ENCODE results near the gene RAB1B.

The RAB1B gene

DNA sequence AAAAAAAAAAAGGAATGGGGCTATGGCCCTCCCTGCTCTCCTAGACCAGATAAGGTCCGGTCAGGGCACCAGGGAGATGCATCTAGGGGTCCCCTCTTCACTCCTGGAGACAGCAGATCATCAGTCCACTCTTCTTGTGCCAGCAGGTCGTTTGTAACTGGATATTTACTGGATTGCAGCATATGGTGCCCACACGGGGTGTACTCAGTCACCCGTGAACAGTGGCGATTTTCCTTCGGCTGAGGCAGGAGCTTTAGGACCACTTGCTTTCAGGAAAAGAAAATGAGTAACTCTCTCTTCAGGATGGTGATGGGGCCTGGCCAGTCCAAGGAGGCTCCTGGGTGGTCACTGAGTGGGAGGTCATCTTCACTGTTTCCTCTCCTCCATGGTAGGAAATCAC, 38.3 kb upstream of the RAB1B start:
- H3K27me3 ChIP-seq (ENCODE audit: insufficient read depth, low read length), result no peaks in the 10 kb centered on the region
- no peak overlapping the region for H2AFZ ChIP-seq (ENCODE audit: low read depth, low read length)
- no peaks in the 10 kb centered on the region for H3K4me1 ChIP-seq (ENCODE audit: insufficient read depth, low read length)
- H3K36me3 ChIP-seq (ENCODE audit: insufficient read depth, low read length), result peaks cover 15% of the 10 kb centered on the region
- no peak overlapping the region for H3K4me3 ChIP-seq (ENCODE audit: low read length)
- no peaks in the 10 kb centered on the region for H3K9me3 ChIP-seq (ENCODE audit: low read length)

DNA sequence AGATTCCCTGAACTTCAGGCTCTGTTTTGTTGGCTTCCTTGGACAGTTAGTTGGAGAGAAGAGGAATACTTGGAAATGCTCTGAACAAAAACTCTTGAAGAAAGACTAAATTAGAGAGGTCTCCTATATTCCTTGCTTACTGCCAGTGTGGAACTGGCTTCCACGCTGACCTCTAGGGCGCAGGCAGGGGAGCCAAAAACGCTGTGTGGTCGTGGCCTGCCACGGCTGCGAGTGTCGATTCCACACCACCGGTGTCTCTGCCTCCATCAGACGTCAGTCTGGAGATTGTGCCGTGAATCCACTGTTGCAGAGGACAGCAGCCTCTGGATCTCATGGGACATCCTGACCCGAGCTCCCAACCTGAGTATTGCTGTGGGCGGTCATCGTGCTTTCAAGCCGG, 37.5 kb upstream of the RAB1B start:
- no peaks in the 10 kb centered on the region for H3K9me3 ChIP-seq (ENCODE audit: low read length)
- no peaks in the 10 kb centered on the region for H3K4me1 ChIP-seq (ENCODE audit: insufficient read depth, low read length)
- H3K4me3 ChIP-seq (ENCODE audit: low read length), result no peak overlapping the region
- peaks cover 21% of the 10 kb centered on the region for H3K36me3 ChIP-seq (ENCODE audit: insufficient read depth, low read length)
- H3K27me3 ChIP-seq (ENCODE audit: insufficient read depth, low read length), result no peaks in the 10 kb centered on the region
- H2AFZ ChIP-seq (ENCODE audit: low read depth, low read length), result no peak overlapping the region

DNA sequence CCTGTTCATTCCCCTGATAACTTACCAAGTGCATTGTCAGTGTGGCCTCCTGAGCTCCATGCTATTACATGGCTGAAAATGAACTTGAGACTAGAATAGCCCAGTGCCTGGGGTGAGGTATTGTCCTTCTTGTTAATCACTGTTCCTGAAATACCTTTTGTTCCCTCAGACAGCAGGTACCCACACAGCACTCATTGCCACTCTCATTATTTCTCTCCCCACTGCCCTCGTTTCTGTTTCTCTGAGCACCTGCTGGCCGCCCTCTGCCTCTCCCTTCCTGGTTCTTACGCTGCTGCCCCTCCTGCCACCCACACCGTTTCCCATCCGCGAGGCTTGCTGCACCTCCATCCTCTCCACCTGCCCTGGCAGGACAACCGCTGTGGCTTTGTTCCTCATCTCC, 36.9 kb upstream of the RAB1B start:
- Histone ChIP-seq H3K9me3 (ENCODE audit: low read length) (no peaks in the 10 kb centered on the region), H3K4me1 (ENCODE audit: insufficient read depth, low read length) (no peaks in the 10 kb centered on the region), H3K4me3 (ENCODE audit: low read length) (no peak overlapping the region), H3K36me3 (ENCODE audit: insufficient read depth, low read length) (peaks cover 24% of the 10 kb centered on the region), H2AFZ (ENCODE audit: low read depth, low read length) (no peak overlapping the region), H3K27me3 (ENCODE audit: insufficient read depth, low read length) (no peaks in the 10 kb centered on the region)

GRCh38 chr11:66232769-66233168, 35.7 kb upstream of the RAB1B start:
- Histone ChIP-seq H3K36me3 (ENCODE audit: insufficient read depth, low read length) (peaks cover 24% of the 10 kb centered on the region), H3K9me3 (ENCODE audit: low read length) (no peaks in the 10 kb centered on the region), H3K27me3 (ENCODE audit: insufficient read depth, low read length) (no peaks in the 10 kb centered on the region), H3K4me3 (ENCODE audit: low read length) (no peak overlapping the region), H3K4me1 (ENCODE audit: insufficient read depth, low read length) (no peaks in the 10 kb centered on the region), H2AFZ (ENCODE audit: low read depth, low read length) (no peak overlapping the region)

GRCh38 chr11:66233301-66233700, 35.1 kb upstream of the RAB1B start:
- no peaks in the 10 kb centered on the region for H3K9me3 ChIP-seq (ENCODE audit: low read length)
- H3K4me3 ChIP-seq (ENCODE audit: low read length), result no peak overlapping the region
- H3K4me1 ChIP-seq (ENCODE audit: insufficient read depth, low read length), result no peaks in the 10 kb centered on the region
- peaks cover 24% of the 10 kb centered on the region for H3K36me3 ChIP-seq (ENCODE audit: insufficient read depth, low read length)
- H3K27me3 ChIP-seq (ENCODE audit: insufficient read depth, low read length), result no peaks in the 10 kb centered on the region
- no peak overlapping the region for H2AFZ ChIP-seq (ENCODE audit: low read depth, low read length)

GRCh38 chr11:66235141-66235540, 33.3 kb upstream of the RAB1B start:
- no peak overlapping the region for H2AFZ ChIP-seq (ENCODE audit: low read depth, low read length)
- H3K4me1 ChIP-seq (ENCODE audit: insufficient read depth, low read length), result no peaks in the 10 kb centered on the region
- no peaks in the 10 kb centered on the region for H3K27me3 ChIP-seq (ENCODE audit: insufficient read depth, low read length)
- H3K4me3 ChIP-seq (ENCODE audit: low read length), result no peak overlapping the region
- no peaks in the 10 kb centered on the region for H3K9me3 ChIP-seq (ENCODE audit: low read length)
- peaks cover 36% of the 10 kb centered on the region for H3K36me3 ChIP-seq (ENCODE audit: insufficient read depth, low read length)

- Histone ChIP-seq H3K9me3 (ENCODE audit: low read length) (no peaks in the 10 kb centered on the region), H3K4me3 (ENCODE audit: low read length) (no peak overlapping the region), H3K27me3 (ENCODE audit: insufficient read depth, low read length) (no peaks in the 10 kb centered on the region), H3K36me3 (ENCODE audit: insufficient read depth, low read length) (peaks cover 48% of the 10 kb centered on the region), H3K4me1 (ENCODE audit: insufficient read depth, low read length) (no peaks in the 10 kb centered on the region), H2AFZ (ENCODE audit: low read depth, low read length) (no peak overlapping the region)
Observed at GRCh38 chr11:66237867-66238266, 30.6 kb upstream of the RAB1B start.

- Histone ChIP-seq H3K4me1 (ENCODE audit: insufficient read depth, low read length) (peaks cover under 1% of the 10 kb centered on the region), H3K36me3 (ENCODE audit: insufficient read depth, low read length) (peaks cover 48% of the 10 kb centered on the region), H3K4me3 (ENCODE audit: low read length) (no peak overlapping the region), H2AFZ (ENCODE audit: low read depth, low read length) (no peak overlapping the region), H3K9me3 (ENCODE audit: low read length) (no peaks in the 10 kb centered on the region), H3K27me3 (ENCODE audit: insufficient read depth, low read length) (no peaks in the 10 kb centered on the region)
Observed at GRCh38 chr11:66238786-66239413, 29.5 kb upstream of the RAB1B start.

DNA sequence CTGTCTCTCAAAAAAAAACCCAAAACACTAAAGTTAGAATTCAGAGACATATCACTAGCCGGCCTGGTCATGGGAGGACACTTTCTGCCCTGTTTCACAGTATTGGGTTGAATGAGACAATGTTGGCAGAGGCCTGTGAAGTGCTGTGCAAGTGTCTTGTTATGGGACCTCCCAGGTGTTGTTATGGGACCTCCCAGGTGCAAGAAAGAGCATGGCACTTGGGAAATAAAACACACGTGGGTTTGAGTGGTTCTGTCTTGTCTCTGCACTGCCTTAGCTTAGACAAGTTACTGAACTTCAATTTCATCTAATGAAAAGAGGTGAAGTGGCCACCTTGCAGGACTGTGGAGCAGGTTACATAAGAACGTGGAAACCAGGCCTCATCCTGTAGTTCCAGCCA, 28.9 kb upstream of the RAB1B start:
- Histone ChIP-seq H3K9me3 (ENCODE audit: low read length) (no peaks in the 10 kb centered on the region), H3K36me3 (ENCODE audit: insufficient read depth, low read length) (peaks cover 45% of the 10 kb centered on the region), H3K4me1 (ENCODE audit: insufficient read depth, low read length) (peaks cover 2% of the 10 kb centered on the region), H3K27me3 (ENCODE audit: insufficient read depth, low read length) (no peaks in the 10 kb centered on the region), H2AFZ (ENCODE audit: low read depth, low read length) (no peak overlapping the region), H3K4me3 (ENCODE audit: low read length) (no peak overlapping the region)

- Histone ChIP-seq H3K9me3 (ENCODE audit: low read length) (no peaks in the 10 kb centered on the region), H2AFZ (ENCODE audit: low read depth, low read length) (no peak overlapping the region), H3K4me3 (ENCODE audit: low read length) (no peak overlapping the region), H3K27me3 (ENCODE audit: insufficient read depth, low read length) (no peaks in the 10 kb centered on the region), H3K36me3 (ENCODE audit: insufficient read depth, low read length) (peaks cover 44% of the 10 kb centered on the region), H3K4me1 (ENCODE audit: insufficient read depth, low read length) (peaks cover 2% of the 10 kb centered on the region)
Observed at GRCh38 chr11:66239998-66240780, 28.2 kb upstream of the RAB1B start.

DNA sequence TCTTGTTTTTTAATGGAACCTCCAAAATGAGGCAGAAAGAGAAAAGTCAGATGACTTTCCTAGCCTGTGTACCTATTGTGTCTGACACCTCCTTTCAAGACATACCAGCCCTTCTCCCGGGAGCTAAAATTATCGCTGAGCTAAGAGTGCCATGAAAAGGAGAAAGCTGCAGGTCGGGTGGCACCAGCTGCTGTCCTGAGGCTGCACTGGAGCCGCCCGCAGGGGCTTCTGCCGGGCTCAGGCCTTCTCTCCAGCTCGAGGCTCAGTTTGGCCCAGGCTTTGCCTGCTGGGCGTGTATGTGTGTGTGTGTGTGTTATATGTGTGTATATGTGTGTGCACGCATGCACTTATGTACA, 27.7 kb upstream of the RAB1B start:
- no peaks in the 10 kb centered on the region for H3K9me3 ChIP-seq (ENCODE audit: low read length)

DNA sequence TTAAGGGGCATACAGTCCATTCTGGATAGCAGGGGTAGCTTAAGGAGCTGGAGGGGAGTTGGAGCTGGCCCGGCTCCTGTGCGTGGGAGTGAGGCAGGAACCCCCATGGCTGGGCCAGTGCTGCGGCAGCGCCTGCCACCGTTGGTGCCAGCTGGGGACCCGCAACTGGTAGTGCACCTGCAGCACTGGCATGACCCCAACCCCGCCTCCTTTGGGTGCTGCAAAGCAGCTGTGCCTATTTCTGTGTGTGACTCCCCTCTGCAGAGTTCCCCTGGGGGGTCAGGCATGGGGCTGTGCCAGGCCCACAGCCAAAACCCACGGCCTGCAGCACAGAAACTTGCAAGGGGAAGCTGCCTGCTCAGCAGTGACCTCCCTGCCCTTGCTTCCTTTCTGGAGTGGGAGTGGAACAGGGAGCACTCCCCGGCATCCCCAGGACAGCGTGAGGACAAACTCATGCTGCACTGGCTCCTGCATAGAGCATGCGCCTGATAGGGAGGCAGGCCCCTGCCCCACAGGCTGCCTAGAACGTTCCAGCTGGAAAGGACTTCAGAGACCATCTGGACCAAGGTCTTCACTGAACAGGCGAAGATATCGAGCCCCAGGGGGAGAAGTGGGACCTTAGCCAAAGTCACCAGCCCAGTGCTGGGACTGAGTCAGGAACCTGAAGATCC, 26.2 kb upstream of the RAB1B start:
- no peak overlapping the region for H3K4me3 ChIP-seq (ENCODE audit: low read length)
- peaks cover 2% of the 10 kb centered on the region for H3K4me1 ChIP-seq (ENCODE audit: insufficient read depth, low read length)
- no peaks in the 10 kb centered on the region for H3K27me3 ChIP-seq (ENCODE audit: insufficient read depth, low read length)
- no peaks in the 10 kb centered on the region for H3K9me3 ChIP-seq (ENCODE audit: low read length)
- H3K36me3 ChIP-seq (ENCODE audit: insufficient read depth, low read length), result peaks cover 34% of the 10 kb centered on the region
- H2AFZ ChIP-seq (ENCODE audit: low read depth, low read length), result no peak overlapping the region

More for the DNA sequence above, 27.7 kb upstream of the RAB1B start:
- Histone ChIP-seq H3K4me1 (ENCODE audit: insufficient read depth, low read length) (peaks cover 2% of the 10 kb centered on the region), H3K36me3 (ENCODE audit: insufficient read depth, low read length) (peaks cover 39% of the 10 kb centered on the region), H3K27me3 (ENCODE audit: insufficient read depth, low read length) (no peaks in the 10 kb centered on the region), H3K4me3 (ENCODE audit: low read length) (no peak overlapping the region), H2AFZ (ENCODE audit: low read depth, low read length) (no peak overlapping the region)

DNA sequence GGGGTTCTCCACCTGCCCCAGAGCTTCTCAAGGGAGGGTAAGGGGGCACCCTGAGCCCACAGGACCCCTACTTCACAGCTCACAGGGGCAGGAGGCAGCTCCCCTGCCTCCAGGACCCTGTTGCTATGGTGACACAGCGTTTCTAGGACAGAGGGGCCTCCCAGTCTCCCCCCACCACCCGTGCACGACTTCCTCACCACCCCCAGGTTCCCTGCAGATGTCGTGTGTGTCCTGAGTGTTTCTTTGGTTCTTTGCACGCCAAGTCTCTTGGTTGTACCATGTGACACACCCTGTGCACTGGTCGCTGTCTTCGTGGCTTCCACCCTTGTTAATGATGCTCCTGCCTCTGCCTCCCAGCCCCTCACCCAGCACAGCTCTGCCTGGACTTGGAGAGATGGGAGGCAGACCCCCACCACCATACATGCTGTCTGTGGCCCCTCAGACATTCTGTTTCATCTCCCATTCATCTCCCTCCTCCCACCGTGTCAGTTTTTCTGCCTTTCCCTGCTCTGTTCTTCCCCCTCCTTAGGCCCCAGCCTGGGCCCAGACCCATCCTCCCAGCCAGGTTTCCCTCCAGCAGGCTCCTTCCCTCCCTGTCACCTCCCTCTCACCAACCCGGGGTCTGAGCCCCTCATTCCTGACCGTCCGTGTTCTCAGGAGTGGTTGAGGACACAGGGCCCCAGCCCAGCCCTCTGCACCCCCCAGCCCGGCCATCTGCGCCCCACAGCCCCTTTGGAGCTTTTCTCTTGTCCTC, 24.5 kb upstream of the RAB1B start:
- H3K9me3 ChIP-seq (ENCODE audit: low read length), result no peaks in the 10 kb centered on the region
- peaks cover 31% of the 10 kb centered on the region for H3K36me3 ChIP-seq (ENCODE audit: insufficient read depth, low read length)
- no peaks in the 10 kb centered on the region for H3K27me3 ChIP-seq (ENCODE audit: insufficient read depth, low read length)
- no peak overlapping the region for H3K4me3 ChIP-seq (ENCODE audit: low read length)
- no peak overlapping the region for H2AFZ ChIP-seq (ENCODE audit: low read depth, low read length)
- peaks cover 2% of the 10 kb centered on the region for H3K4me1 ChIP-seq (ENCODE audit: insufficient read depth, low read length)

Measured in neuron (in vitro differentiated cells).